Activated T-cell treated with anti-CD3 and anti-CD28 coated beads, Interleukin-2, amount 50 U/mL, for 4 hours (primary cell): ENCODE data around the gene RAET1L. TPM values are rescaled to one million over a fixed set of nuclear protein-coding genes. Genes with fewer than 3 reads are reported as not detected.
"Not testable (repeated sequence)": the region's sequence is repeated elsewhere in the genome, so short reads cannot be mapped to it uniquely, and the experiment has no call there.

Experiments
- ATAC-seq, 2 donors: fragments of 200-7000 bp; cut with Tn5 transposase; one replicate each; pipeline ENCODE4 v1.10.0; 2021
- DNase-seq: peaks from one replicate; pipeline ENCODE4 v3.0.0-alpha.2; 2020
- H3K27me3 Mint-ChIP-seq: one replicate; pipeline ENCODE4 v1.8.0; 2021; ENCODE audit warnings: low read depth, mixed read lengths
- H3K36me3 Mint-ChIP-seq: one replicate; pipeline ENCODE4 v1.8.0; 2022; ENCODE audit warnings: mixed read lengths; ENCODE audit not compliant: insufficient read depth
- H3K4me1 Mint-ChIP-seq: one replicate; pipeline ENCODE4 v1.8.0; 2021; ENCODE audit warnings: low read depth, mixed read lengths
- H3K4me3 Mint-ChIP-seq: one replicate; pipeline ENCODE4 v1.8.0; 2021; ENCODE audit warnings: mild to moderate bottlenecking, moderate library complexity, mixed read lengths
- H3K9me3 Mint-ChIP-seq: one replicate; pipeline ENCODE4 v1.8.0; 2021; ENCODE audit warnings: mixed read lengths
- total RNA-seq, 3 donors: library from RNA; stranded (reverse); gene quantifications; one replicate each; pipeline ENCODE4 v1.2.1, GENCODE V29; 2021

Gene RAET1L
- total RNA-seq, 3 donors from 2014 or later = not detected

DNA sequence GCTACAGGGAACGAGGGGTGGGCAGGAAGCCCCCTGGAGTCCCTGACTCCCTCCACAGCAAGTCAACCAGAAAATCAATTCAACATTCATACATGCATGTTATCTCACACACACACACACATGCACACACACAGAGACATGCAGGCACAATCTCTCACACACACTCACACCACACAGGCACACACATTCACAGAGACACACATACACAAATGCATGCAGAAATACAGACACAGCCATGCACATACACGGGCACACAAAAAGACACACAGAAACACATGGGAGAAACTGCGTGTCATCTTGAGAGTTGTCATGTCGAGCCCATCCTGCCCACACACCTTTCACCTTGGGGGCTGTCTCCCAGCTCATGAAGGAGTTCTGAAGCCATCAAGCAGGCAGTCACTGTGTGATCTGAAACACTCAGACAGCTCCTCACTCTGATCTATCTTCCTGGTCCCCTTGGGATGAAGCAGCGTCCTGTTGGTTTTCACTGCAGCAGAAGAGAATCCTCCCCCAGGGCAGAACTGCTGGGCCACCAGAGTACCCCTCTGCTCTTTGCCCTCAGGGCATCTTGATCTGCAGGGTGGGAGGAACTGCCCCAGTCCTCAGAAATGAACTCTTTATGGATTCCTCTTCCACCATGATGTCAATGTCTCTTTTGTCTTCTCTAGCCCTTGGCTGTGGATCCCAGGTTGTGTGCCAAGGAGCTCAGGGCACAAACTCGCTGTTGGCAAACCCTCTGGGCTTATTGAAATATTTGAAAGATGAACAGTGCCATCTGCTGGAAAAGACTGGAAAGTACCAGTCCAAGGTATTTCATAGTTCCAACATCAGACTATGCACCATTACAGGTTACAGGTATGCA lies 8.8 kb downstream of the RAET1L start:
- peaks cover 21% of the 10 kb centered on the region for H3K4me1 Mint-ChIP-seq
- H3K9me3 Mint-ChIP-seq = no peaks in the 10 kb centered on the region
- H3K4me3 Mint-ChIP-seq = no peak overlapping the region
- ATAC-seq (peak; percentile 74 to 76), DNase-seq (peak; percentile 43)
- H3K27me3 Mint-ChIP-seq = peaks cover 73% of the 10 kb centered on the region
- no peaks in the 10 kb centered on the region for H3K36me3 Mint-ChIP-seq

DNA sequence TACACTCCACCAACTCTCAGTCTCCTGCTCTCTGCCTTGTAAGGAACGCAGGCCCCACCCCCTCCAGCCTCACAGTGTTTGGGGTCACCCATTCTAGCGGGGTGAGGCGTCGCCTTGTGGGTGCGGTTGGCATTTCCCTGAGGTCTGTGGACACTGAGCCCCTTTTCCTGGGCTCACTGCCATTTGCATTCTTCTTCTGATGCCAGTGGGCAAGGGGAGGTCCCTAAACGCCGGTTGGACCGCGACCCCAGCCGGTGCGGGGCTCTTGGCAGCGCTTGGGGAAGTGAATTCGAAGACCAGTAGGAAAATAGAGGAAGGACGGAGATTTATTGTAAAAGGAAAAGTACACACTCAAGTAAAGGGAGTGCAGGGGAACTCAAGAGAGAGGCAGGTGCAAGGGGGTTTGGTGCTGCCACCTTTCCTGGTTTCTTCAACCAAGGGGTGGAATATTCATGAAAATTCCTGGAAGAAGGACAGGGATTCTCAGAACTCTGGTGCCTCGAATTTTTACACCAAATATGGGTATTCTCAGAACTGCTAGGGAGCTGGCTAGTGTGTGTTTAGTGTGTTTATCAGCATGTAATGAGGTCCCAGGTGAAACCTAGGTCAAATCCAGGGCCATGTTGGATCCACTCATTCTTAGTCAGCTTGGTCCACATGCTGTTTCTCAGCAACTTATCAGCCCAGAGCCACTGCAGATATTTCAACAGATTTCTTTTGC lies 9.9 kb downstream of the RAET1L start:
- H3K4me1 Mint-ChIP-seq = peaks cover 21% of the 10 kb centered on the region
- DNase-seq, H3K9me3 Mint-ChIP-seq, ATAC-seq, H3K36me3 Mint-ChIP-seq, H3K4me3 Mint-ChIP-seq: not testable (repeated sequence)
- H3K27me3 Mint-ChIP-seq = peaks cover 77% of the 10 kb centered on the region

GRCh38 chr6:150014623-150015280 lies 10.6 kb downstream of the RAET1L start:
- not testable (repeated sequence) for ATAC-seq, H3K36me3 Mint-ChIP-seq, H3K9me3 Mint-ChIP-seq, H3K4me3 Mint-ChIP-seq, DNase-seq
- peaks cover 21% of the 10 kb centered on the region for H3K4me1 Mint-ChIP-seq
- peaks cover 82% of the 10 kb centered on the region for H3K27me3 Mint-ChIP-seq

DNA sequence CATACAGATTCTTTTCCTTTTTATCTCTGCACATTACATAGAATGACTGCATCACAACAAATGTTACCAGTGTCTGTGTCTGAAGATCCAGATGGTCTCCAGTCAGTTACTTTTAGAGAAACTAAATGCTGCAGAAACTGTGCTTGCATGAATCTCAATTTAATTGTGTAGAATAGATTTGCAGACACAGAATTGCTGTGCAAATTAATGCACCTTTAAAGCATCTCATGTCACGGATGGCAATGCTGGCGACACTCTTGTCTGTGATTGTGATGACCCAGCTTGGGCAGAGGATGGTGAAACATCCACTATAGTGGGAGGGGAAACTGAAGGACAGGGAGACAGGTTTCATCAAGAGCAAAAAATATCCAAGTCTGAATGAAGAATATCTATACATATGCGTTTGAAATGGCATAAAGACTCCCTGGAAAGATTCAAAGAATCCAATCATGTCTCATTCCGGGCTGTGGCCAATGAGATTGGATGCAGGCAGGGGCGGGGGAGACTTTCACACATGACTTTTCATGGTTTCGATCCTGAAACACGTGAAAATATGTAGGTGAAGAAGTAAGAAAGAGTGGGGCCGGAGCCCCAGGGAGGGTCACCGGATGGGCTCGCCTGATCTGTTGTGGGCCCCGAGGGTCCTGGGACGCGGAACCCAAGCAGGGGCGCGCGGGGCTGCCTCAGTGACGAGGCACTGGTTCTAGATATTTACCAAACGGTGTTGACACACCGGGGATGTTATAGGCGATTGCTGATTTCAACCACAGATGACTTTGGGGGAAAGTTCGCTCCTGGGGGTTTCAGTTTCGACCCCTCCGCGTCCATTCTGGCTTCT lies 11.3 kb downstream of the RAET1L start:
- not testable (repeated sequence) for DNase-seq, H3K36me3 Mint-ChIP-seq, H3K9me3 Mint-ChIP-seq
- peak overlapping the region; percentile 40 for H3K4me3 Mint-ChIP-seq
- peaks cover 21% of the 10 kb centered on the region for H3K4me1 Mint-ChIP-seq
- peaks cover 85% of the 10 kb centered on the region for H3K27me3 Mint-ChIP-seq
- ATAC-seq = peak in 1 of 2 donors; percentile 20

DNA sequence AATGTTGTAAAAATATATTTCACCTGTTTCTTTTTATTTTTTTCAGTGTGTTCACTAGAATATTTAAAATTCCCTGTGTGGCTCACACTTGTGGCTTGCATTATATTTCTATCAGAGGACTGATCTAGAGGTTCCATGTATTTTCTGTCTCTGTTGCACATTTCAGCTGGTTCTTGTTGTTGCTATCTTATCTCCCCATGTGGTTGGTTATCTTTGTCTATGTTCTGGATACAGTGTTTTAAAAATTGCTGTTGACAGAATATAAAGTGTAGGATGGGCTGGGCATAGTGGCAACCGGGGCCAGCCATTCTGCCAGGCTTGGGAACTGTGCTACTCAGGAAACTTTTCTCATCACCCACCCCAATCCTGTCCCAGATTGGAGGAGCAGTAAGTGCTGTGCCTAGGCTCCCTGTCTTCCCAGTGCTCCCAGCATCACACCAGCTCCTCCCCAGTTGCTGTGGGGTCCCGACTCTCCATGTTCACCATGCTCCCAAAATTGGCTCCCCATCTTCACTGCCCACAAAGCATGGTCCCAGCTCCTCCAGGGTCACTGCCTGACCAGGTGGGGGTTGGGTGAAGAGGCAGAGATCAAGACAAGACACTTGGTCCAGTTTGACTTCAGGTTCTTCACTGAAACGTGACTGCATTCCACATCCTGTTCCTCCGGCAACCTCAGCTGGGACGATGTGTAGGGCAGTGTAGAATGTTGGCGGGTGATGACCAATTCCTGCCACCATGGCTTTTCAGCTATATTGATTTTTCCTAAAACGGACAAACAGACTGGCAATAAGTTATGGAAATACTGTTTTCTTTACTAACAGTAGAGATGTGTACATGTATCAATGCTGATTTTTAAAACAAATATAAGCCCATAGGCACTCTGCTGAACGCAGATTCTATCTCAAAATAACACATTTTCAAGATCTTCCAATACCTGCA lies 12.2 kb downstream of the RAET1L start:
- not testable (repeated sequence) for ATAC-seq, H3K9me3 Mint-ChIP-seq, H3K36me3 Mint-ChIP-seq, H3K4me3 Mint-ChIP-seq, DNase-seq
- peaks cover 21% of the 10 kb centered on the region for H3K4me1 Mint-ChIP-seq
- peaks cover 85% of the 10 kb centered on the region for H3K27me3 Mint-ChIP-seq

GRCh38 chr6:150008588-150008987 lies 16.7 kb downstream of the RAET1L start:
- DNase-seq = peak; percentile 27
- ATAC-seq = no peak
- Mint-ChIP-seq H3K9me3 (no peaks in the 10 kb centered on the region), H3K4me1 (peaks cover 23% of the 10 kb centered on the region), H3K27me3 (peaks cover 53% of the 10 kb centered on the region), H3K36me3 (no peaks in the 10 kb centered on the region), H3K4me3 (no peak overlapping the region)

DNA sequence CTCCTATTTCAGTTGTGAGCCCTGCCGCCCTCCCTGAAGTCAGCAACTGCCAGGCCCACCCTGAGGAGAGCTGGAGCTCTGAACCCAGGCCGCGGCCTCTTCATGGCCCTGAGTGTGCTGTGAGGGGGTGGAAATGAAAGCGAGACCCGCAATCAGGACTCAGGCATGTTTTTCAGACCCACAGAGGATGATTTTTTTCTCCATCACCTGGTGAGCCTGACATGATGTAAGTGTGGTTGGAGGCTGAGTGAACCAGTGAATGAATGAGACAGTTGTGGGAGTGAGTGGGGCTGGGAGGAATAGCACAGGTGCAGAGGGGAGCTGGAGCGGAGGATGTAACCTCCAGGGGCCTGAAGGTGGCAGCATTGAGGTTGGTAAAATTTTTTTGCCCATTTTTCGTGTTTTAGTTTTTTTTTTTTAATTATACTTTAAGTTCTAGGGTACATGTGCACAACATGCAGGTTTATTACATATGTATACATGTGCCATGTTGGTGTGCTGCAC lies 18.3 kb downstream of the RAET1L start:
- ATAC-seq = peak; percentile 46 to 54

DNA sequence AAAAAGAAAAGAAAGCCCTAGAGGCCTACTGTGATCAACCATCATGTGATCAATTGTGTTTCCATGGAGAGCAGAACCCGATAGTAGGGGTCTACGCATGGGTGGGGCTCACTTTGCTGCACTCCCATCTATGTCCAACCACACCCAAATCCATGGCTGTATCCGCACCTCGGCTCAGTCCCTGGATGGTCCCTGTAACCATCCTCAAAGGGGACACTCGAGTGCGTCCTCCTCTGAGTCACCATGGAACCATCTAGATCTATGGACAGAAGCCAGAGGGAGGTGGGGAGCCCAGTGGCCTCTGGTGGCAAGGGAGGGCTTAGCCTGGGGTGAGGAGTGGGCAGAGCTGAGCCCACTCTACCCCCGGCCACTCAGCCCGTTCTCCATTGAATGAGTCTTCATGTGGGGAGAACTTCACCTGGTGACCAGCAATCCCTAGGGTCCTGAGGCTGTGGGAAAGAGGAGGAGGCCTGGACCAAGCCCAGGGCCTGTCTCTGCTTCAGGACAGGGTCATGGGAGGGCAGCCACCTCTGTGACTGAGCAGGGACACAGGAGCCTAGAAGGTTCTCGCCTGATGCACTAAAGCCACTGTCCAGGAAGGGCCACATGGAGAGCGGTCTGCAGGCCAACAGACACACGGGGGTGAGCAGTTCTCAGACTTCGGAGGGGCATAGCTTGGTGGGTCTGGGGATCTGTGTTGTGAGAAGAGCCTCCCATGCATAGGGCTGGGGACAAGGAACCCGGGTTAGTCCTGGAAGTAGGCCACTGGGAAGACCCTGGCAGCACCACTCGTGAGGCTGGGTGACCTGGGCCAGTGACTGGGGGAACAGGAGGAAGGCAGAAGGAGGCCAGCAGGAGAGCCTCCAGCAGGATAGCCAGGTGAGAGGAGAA lies 19.3 kb downstream of the RAET1L start:
- peaks cover 34% of the 10 kb centered on the region for H3K4me1 Mint-ChIP-seq
- no peaks in the 10 kb centered on the region for H3K36me3 Mint-ChIP-seq
- ATAC-seq (no peak), DNase-seq (no peak)
- peak overlapping the region; percentile 84 for H3K4me3 Mint-ChIP-seq
- peaks cover 32% of the 10 kb centered on the region for H3K27me3 Mint-ChIP-seq
- H3K9me3 Mint-ChIP-seq = no peaks in the 10 kb centered on the region

More for the DNA sequence above, 18.3 kb downstream of the RAET1L start:
- Mint-ChIP-seq H3K9me3 (no peaks in the 10 kb centered on the region), H3K4me3 (no peak overlapping the region), H3K4me1 (peaks cover 24% of the 10 kb centered on the region), H3K27me3 (peaks cover 40% of the 10 kb centered on the region), H3K36me3 (no peaks in the 10 kb centered on the region)
- DNase-seq = peak; percentile 39

GRCh38 chr6:150004783-150005717 lies 20.3 kb downstream of the RAET1L start:
- no peaks in the 10 kb centered on the region for H3K36me3 Mint-ChIP-seq
- H3K27me3 Mint-ChIP-seq = peaks cover 24% of the 10 kb centered on the region
- no peaks in the 10 kb centered on the region for H3K9me3 Mint-ChIP-seq
- H3K4me1 Mint-ChIP-seq = peaks cover 42% of the 10 kb centered on the region
- H3K4me3 Mint-ChIP-seq = peak overlapping the region; percentile 84
- peak; percentile 82 for DNase-seq
- ATAC-seq = peak; percentile 83 to 84

- DNase-seq (no peak), ATAC-seq (peak in 1 of 2 donors; percentile 4)
- Mint-ChIP-seq H3K4me1 (peaks cover 42% of the 10 kb centered on the region), H3K36me3 (no peaks in the 10 kb centered on the region), H3K4me3 (peak overlapping the region; percentile 84), H3K27me3 (peaks cover 20% of the 10 kb centered on the region), H3K9me3 (no peaks in the 10 kb centered on the region)
These were observed 21.1 kb downstream of the RAET1L start for GRCh38 chr6:150004101-150004782.

DNA sequence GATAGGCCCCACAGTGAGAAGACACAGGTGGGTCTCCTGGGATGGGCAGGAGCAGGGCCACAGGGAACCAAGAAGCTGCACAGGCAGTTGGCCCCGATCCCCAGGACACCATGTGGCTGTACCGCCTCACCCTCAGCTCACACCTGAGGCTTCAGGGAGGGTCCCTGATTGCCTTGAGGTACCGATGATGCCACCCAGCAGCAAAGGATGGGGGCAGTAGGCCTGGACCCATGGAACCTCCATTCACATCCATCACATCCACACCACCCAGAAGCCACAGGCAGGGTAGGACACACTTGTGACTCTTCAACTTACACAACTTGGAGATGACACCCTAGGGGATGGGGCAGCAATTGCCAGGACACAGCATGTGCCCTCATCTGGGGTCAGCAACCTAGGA lies 21.7 kb downstream of the RAET1L start:
- ATAC-seq, H3K36me3 Mint-ChIP-seq, H3K9me3 Mint-ChIP-seq, DNase-seq: not testable (repeated sequence)
- peaks cover 15% of the 10 kb centered on the region for H3K27me3 Mint-ChIP-seq
- H3K4me3 Mint-ChIP-seq = peak overlapping the region; percentile 84
- H3K4me1 Mint-ChIP-seq = peaks cover 42% of the 10 kb centered on the region
